Medulla oblongata (tissue), 1 donor: ENCODE data around the gene AKAP1.

Experiments
- DNase-seq: peaks from one replicate; pipeline ENCODE4 v3.0.0-alpha.2; 2015; ENCODE audit errors: extremely low spot score

Gene AKAP1

DNA sequence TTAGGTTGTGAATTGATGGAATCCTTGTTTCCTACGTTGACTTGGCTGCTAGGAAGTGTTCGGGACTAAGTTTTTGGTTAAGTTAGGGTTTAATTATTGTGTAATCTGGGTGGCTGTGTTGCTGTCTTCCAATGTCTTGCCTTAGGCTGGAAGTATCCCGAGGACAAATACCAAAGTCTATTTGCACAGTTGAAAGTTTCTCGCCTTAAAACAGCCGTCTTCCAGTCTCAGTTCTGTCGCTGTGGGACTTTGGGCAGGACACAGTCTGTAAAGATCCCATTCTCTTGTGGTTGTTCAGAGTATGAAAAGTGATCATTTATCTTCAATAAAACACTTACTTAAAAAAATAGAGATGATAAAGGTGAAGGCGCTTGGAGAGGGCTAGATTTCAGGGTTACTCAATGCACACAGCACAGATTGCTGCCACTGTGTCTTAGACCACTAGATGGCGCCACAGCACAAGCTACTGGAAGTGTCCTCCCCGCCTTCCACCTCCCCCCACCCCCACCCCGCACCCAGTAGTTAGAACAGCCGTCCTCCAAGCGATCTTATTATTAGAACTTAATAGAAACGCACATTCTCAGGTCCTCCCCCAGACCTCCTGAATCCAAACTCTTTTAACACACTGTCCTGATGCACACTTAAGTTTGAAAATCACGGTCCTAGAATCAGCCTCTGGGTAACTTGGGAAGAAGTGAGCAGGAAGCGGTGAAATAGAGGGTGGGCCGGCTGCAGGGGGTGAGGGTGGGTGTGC lies 45.8 kb downstream of the AKAP1 start:
- peak; percentile 95 for DNase-seq

DNA sequence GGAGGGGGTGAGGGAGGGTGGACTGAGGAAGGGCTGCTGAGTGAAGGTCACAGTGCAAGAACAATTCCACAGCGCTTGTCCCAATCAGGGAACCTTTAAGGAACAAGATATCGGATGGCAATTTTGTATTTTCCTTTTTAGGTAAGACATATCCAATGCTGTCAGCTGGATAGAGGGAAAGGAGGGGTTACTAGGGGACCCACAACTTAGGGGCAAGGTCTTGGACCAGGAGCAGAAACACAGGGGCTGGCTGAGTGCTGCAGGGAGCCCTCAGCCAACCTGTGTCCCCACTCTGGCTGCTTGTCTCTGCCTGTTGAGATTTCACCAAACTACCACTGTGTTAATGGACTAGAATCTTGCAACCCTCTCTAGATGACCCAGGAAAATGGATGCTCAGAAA lies 47.6 kb downstream of the AKAP1 start:
- no peak for DNase-seq

DNA sequence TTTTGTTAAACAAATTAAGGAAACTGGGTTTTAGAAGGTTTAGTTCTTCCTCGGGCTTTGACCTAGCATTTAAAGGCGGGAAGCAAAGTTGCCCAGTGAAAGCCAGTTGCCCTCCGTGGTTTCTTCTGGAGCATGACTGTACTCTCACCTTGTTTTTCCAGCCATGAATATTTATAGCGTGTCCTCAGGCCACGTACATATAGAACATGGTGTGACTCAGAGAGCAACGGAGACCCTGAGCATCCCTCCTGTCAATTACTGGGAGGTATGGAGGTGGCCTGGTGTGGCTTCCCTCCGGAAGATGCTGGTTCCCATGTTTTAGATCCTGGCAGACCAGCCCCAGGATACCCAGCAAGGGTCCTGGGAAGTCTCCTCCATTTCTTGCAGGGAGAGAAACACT lies 48.4 kb downstream of the AKAP1 start:
- no peak for DNase-seq

DNA sequence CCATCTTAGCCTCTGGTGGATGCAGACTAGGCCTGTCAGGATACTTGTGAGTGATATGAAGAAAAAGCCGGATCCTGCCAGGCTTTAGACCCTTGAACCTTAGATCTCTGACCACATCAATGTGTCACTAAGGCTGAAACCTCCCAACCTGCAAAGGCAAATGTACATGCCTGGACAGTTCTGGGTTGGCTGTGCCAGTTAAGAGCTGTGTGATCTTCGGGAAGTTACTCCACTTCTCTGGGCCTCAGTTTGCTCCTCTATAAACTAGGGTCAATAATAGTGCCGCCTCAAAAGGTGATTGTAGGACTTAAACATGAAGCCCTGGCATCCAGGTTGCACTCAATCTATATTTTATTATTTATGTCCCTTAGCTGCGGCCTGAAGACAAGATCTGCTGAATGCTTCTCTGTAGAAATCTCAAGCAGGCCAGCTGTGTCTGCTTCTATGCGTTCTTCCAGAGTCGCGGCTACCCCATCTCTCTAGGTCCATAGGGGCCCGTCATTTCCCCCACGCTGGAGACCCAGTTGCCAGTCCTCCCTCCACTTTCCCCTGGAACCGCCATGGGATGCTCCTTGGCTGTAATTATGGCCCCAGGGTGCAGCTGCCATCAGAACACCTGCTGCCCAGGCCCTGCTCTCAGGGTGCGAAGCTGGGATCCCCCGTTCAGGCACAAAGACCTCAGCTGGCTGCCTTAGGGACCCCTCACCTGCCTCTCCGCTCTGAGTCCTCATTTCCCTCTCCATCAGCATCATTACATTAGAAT lies 50.2 kb downstream of the AKAP1 start:
- DNase-seq = no peak

DNA sequence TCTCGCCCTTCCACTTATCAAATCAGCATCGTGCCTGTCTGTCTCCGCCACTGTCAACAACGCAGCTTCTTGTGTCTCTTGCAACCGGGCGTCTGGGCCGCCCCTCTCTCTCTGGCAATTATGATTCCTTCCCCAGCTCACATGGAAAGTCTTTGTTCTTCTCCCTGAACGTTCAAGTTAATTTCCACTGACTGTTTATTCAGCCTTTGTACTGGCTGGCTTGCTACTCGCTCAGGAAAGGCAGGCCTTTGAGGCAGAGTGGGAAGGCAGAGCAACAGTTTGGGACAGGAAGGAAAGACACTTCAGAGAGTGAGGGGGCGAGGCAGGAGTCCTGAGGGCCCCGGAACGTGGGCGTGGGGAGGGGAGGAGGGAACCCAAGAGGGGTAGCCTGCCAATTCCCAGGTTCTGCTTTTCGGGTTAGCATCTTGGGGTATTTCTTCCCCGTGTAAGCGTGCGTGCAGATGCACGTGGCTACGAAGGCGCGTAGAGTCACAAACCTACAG lies 50.8 kb downstream of the AKAP1 start:
- peak; percentile 30 for DNase-seq

DNA sequence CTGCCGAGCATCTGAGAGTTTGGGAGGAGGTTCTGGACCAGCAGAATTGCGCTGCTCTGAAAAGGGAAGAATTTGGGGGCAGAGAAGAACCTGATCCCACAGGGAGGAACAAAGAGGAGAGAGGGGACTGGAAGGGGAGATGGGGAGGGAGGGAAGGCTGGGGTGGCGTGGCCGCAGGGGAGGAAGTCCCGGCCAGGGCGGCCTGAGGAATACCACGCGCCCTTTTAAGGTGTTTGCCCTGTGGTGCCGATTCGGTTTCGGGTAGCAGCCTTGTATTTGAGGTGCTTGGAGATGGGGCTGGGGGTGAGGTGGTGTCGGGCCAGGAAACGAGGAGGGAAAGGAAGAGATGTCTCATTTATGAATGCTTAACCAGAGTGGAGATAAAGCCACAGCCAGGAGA lies 51.3 kb downstream of the AKAP1 start:
- DNase-seq = no peak

DNA sequence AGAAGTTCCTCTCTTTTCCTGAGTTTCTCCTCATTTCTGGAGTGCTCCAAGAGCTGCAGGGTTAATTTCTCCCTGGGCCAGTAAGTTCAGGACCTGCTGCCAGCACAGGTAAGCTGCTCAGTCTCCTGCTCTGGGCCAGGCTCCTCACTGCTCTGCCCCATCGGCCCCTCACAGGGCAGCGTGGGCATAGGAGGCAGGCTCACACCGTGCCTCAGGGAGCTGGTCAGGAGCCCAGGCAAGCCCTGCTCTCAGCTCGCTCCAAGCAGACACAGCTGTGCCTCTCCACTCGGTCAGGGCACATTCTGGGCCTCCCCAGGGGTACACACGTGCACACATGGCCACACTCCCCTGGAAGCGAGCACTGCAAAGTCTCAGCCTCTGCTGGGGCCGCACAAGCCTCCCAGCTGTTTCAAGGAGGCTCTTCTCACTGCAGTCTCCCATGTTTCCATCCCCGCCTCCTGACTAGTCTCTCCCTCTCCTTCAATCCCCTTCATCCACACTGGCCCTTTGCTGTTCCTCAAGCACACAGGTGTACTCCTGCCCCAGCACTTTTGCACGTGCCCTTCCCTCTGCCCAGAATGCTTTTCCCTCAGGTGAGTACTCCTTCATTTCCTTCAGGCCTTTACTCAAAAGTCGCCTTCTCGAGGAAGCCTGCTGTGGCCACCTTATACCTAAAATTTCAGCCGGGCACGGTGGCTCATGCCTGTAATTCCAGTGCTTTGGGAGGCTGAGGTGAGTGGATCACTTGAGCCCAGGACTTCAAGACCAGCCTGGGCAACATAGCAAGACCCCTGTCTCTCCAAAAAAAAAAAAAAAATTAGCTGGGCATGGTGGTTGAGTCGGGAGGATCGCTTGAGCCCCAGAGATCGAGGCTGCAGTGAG lies 53.2 kb downstream of the AKAP1 start:
- DNase-seq = no peak

DNA sequence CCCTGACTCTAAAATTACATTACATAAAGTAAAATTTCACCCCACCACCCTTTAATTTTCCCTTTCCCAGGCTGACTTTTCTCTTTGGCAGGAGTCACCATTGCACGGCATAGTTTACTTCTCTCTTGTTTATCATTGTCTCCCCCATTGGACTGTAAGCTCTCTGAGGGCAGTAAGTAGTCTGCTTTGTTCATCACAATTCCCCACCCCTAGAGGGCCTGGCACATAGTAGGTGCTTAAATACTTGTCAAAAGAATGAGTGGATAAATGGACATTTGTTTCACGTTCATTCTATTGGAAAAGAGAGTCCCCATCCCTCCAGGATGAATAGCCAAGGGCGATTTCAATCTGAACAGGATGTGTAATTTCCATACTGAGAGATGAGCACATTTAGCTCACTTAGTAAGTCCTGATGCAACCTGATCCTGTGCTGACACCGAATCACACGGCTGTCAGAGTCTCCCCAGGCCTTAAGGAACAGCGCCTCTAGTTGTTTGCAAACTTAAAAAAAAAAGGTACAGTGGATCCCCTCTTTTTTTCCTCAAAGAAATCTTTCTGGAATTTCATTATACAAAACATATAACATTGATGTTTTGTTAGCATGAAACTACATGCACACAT lies 54.0 kb downstream of the AKAP1 start:
- no peak for DNase-seq

DNA sequence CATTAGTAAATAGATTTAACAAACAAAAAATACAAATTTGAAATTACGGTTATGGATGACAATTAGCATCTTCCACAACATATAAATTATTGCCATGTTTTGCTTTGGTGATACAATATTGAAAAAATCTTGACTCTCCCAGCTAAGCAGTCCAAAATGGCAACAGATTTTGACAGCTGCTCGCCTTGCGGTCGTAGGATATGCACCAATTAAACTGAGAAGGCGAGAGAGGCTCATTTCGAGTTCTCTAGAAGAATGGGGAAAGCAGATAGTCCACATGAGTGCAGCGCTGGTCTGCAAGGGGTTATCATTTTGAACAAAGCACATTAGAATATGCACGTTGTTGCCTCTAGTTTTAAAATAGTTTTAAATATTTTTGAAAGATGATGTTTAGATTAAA lies 55.3 kb downstream of the AKAP1 start:
- DNase-seq = no peak

DNA sequence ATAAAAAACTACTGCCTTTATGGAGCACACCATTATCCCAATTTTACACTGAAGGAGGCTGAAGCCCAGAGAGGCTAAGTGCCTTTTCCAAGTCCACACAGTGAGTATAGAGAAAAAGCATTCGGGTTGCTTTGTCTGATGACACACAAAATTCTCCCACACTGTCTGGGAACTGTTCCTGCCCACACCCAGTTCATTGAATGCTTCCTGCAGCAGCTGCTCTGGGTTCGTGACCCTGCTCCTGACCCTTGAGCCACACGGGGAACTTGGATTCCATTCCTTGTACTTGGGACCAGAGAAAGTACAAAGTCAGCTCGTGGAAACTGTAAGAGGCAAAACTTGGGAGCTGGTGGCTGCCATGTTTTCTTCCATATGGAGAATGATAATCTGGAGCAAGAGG lies 57.9 kb downstream of the AKAP1 start:
- DNase-seq = no peak

DNA sequence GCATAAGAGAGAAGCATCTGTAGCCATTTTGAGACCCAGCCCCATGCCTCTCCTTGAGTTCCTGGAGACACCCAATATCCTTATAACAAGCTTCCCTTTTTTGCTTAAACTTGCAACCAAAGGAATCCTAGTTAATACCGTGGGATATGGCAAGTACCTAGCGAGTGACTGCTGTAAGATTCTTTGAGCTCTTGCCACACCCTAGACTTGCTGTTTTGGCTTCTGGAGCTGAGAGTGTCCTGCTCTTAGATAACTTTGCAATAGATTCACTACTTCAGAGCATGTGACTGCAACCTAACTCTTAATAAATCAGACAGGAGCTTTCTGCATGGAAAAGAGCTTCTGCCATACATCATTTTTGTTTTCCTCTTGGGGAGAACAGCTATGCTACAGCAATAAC lies 58.3 kb downstream of the AKAP1 start:
- DNase-seq = no peak

DNA sequence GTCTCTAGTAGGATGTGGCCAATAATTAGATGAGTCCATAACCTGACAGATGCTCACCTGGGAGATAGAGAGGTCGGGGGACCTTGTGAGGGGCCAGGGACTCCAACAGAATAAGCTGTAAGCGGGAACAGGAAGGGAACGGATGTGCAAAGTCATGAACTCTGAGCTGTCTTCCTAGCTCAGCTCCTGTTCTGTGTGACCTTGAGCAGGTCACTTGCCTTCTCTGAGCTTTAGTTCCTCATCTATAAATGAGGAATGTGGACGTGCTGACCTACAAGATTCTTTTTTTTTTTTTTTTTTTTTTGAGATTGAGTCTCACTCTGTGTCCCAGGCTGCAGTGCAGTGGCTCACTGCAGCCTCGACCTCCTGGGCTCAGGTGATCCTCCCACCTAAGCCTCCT lies 58.9 kb downstream of the AKAP1 start:
- no peak for DNase-seq

DNA sequence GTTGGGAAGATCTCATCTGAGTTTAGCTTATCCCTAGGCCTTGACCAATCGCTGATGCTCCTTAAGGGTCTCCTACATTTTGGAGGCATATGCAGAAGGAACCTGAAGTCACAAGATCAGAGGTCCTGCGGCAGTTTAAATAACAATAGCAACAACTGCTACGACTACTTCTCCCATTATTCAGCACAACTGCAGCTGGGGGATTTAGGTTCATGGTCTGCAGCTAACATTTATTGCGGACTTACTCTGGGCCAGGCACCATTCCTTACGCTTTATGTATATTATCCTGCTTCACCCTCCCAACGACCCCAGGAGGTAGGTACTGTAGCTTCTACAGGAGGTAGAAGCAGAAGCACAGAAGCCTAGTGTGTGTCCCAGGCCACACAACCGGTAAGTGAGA lies 59.5 kb downstream of the AKAP1 start:
- DNase-seq = no peak

DNA sequence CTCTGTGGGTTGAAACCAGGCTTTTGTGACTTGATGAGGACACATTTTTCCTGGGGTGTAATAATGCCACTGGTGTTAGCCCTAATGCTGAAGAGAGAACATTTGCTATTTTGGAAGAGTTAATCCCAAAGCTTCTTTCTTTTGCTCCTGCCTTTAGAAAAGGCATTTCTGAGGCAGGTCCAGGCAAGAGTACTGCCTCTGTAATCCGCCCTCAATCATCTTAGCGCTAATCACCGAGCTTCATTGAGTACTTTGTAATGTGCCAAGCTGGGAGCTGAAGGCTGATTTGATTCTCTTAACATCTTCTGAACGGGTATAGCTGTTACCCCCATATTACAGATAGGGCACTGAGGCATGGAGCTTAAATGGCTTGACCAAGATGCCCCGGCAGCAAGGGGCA lies 60.3 kb downstream of the AKAP1 start:
- DNase-seq = no peak

DNA sequence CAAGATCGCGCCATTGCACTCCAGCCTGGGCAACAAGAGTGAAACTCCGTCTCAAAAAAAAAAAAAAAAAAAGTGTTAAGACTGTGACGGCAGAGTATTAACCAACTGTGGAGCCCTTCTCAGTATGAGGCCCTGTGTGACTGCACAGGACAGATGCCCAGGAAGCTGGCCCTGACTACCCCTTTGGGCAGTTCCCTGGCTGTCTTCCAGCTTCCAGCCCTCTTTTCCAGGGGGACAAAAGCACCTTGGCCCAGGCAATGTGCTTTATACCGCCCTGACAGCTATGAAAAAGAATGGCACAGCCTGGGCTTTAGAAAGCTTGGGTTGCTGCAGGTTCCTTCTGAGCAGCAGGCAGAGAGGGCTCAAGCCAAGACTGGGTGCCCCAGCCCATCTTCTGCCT lies 61.2 kb downstream of the AKAP1 start:
- DNase-seq = peak; percentile 23

DNA sequence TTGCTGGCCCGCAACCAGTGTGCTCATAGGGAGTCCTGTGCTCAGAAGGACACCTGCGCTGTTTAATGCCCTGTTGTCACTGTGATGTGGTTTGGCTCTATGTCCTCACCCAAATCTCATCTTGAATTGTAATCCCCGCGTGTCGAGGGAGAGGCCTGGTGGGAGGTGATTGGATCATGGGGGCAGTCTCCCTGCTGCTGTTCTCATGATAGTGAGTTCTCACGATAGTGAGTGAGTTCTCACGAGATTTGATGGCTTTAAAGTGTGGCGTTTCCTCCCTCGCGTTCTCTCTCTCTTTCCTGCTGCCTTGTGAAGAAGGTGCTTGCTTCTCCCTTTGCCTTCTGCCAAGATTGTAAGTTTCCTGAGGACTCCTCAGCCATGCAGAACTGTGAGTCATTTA lies 66.8 kb downstream of the AKAP1 start:
- DNase-seq = no peak

DNA sequence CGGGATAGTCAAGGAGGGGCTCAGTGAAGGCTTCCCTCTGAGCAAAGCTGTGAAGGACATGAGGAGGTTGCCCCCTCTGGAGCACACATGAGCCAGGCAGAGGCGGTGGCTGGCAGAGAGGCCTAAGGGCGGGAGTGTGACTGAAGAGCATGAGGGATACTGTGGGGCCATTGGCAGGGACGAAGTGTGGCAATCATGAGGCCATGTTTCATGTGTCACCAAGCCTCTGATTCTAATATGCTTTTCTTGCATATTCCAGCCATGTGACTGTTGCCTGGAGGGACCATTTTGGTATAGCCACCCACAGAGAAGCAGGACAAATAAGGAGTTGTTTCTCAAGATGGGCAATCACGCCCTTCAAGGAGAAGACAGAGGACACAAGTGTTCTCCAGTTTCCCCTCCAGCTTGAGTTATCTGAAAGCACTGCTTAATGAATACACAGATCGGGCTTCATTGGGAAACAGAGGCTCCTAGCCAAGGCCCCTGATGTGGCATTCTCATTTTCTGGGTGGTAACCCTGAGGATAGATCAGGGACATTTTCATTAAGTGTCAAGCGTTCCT lies 68.0 kb downstream of the AKAP1 start:
- DNase-seq = no peak

DNA sequence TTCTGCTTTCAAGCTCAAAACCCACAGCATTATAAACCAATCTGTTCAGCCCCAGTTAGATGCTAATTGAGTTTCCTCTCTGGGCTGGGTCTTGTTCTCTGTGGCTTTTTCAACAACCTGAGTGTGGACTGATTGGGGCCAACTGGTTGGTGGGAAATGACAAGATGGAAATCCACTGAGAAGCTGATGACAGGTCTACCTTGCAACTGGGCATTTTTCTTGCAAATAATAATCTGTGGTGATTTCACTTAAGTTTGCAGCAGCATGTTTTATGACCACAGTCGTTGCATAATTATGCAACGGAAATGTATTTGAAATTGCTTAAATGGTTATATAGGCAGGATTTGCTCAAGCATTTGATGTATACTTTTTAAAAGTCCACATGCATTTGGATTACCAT lies 69.9 kb downstream of the AKAP1 start:
- no peak for DNase-seq

DNA sequence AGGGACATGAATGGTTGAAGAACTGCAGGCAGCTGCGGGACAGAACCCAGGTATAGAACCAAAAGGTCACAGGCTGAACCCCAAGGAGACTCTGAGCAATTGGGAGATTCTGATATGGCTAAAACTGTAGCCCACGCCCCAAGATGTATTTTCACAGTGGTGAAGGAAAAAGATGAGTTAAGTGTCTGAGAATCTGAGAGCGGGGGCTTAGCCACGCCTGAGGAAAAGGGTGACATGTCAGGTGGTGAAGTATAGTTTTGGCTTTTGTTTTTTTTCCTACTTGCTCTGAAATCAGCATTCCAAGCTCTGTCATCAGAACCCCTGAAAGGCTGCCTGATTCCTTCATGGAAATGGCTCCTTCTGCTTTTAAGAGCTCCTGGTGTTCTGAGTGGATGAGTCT lies 73.3 kb downstream of the AKAP1 start:
- no peak for DNase-seq

DNA sequence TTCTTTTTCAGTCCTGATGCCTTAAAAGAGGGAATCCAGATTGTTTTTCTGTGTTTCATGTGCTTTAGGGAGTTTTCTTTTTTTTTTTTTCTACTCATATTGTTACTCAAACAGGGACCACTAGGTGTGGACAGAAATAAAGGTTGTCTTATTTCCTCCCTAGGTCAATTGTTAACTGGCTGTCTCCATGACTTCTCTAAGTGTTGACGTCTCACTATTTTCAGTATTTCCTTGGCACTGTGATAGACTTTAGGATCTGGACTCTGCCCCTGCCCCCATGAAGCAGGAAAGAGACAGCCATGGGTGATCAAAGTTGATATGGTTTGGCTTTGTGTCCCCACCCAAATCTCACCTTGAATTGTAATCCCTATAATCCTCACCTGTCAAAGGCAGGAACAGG lies 73.7 kb downstream of the AKAP1 start:
- no peak for DNase-seq

DNA sequence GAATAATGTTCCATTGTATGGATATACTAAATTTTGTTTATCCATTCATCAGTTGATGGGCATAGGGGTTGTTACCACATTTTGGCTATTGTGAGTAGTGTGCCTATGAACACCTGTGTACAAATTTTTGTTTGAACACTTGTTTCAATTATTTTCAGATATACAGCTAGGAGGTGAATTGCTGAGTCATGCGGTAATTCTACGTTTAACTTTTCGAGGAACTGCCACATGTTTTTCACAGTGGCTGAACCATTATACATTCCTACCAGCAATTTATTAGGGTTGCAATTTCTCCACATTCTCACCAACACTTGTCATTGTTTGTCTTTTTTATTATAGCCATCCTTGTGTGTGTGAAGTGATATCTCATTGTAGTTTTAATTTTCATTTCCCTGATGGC lies 75.6 kb downstream of the AKAP1 start:
- DNase-seq = no peak

DNA sequence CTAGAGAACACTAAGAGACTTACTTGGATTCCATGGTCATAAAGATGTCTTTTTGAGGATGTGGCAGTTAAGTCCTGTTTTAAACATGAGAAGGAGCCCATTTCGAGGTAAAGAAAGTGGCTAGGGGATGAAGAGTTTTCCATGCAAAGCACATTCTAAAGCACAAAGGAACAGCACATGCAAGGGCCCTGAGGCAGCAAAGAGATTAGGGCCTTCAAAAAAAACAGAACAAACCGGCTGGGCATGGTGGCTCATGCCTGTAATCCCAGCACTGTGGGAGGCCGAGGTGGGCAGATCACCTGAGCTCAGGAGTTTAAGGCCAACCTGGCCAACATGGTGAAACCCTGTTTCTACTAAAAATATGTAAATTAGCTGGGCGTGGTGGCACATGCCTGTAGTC lies 79.8 kb downstream of the AKAP1 start:
- DNase-seq = no peak
